Stimulated activated CD4-positive, alpha-beta T cell treated with anti-CD3 and anti-CD28 coated beads, Interleukin-12 subunit alpha, Interleukin-12 subunit beta, amount 100 ng/mL, for 24 hours (primary cell): ENCODE measurements around the gene CDKAL1.
"Not testable (repeated sequence)": the region's sequence is repeated elsewhere in the genome, so short reads cannot be mapped to it uniquely, and the experiment has no call there.

Source experiments
- DNase-seq, 2 experiments: peaks; one replicate each; pipeline ENCODE4 v3.0.0-alpha.2; 2020; ENCODE audit warnings: low read depth in 2 of 2

The CDKAL1 gene

DNA sequence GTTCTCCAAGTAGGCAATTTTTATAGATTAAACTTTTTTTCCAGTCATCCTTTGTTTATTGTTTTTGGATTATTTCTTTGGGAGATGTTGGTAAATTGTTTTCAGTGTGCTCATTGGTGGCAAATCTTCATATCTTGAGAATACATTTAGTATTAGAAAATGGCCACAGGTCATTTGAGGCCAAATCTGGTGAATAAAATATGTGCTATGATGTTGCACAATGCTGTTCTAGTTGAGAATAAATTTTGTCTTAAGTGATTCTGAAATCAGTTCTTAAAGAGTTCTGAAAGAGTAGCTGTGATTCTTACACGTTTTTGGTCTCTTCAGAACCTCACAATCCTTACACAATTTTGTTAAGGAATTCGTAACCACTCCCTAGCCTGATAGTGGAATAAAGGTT, 20.1 kb downstream of the CDKAL1 start:
- DNase-seq, result no peak

DNA sequence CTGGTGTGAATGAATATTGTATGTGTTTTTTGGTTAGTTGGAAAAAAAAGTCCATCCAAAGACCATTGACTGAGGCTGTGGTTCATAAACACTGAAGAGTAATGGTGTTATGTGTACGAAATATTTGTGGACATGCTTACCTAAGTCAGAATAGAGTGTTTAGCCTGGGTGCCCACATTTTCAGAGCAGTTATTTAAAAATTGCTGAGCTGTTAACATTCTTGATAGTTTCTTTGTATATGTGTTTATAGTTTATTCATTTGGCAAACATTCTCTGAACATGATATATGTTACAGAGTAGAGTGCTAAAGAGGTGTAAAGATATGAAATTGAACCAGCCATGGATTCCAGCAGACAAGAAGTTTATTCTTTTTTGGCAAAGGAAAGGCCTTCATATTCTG, 20.6 kb downstream of the CDKAL1 start:
- DNase-seq, result no peak

DNA sequence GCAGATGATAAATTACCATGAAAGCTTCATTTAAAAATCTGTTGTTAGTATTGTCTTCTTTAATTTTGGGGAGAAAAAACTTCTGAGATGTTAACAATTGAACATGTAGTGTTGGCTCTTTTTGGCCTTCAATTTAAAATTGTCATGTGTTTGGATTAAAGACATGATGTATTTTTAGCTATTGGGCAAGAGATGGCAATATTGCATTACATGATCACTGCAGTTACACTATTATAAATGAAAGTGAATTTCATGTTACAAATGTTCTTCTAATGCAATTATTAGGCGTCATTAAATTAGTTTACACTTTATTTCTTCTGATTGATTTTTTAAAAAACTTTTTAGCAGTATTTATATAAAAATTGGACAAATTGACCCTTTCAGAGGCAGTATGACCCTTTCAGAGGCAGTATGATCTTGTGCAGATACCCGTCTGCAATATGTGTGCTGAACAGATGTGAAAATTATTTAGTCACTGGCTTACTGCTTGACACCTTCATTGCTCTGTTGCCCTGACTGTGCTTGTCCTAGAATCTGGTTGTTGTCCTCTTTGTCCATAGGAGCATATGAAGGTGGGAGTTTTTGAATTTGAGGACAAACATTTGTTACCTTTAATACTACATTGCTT, 25.8 kb downstream of the CDKAL1 start:
- DNase-seq, result no peak

DNA sequence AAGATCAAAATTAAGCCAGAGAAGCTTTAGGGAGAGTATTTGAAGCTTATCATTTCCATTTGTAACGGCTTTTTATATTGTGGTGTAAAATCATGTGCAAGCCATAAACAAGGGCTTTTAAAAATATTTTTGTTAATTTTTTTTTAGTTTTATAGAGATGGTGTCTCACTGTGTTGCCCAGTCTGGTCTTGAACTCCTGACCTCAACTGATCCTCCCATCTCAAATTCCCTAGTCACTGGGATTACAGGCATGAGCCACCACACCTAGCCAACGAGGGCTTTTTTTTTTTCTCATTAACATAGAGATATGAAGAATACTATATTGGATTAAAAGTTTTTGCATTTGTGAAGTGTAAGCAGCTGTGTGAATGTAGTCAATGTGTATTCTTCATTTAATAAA, 29.1 kb downstream of the CDKAL1 start:
- DNase-seq, result no peak

DNA sequence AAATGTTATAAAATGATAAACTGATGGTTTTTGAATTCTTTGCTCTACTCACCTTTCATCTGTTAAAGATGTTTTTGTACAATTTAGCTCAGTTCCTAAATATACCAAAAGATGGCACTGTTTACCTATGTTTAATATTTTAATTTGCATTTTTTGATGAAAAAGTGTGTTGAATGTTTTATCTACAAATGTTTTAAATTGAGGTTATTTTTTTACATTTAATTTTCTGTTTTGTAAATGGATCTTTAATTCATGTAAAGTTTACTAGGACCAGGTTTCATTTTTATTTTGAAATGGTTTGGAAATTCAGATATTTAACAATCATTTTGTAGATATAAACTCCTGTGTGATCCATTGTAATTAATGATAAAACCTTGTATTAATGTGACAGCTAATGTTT, 30.0 kb downstream of the CDKAL1 start:
- no peak for DNase-seq

DNA sequence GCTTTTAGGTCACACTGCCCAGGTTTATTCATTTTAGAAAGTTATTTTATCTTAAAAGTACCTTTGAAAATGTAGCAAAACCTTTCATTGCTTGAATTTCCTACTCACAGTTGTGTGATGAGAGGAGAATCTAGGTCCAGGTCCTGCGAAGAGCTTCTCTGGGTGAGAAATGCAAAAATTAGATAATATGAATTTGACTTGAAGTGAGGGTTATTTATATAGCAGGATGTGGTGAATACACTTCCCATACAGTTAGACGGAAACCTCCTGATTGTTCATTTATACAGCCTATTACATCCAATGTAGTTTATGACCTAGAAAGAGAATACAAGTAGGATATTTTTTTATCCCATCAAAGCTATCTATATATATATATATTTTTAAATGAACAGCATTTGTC, 30.5 kb downstream of the CDKAL1 start:
- DNase-seq, result no peak

DNA sequence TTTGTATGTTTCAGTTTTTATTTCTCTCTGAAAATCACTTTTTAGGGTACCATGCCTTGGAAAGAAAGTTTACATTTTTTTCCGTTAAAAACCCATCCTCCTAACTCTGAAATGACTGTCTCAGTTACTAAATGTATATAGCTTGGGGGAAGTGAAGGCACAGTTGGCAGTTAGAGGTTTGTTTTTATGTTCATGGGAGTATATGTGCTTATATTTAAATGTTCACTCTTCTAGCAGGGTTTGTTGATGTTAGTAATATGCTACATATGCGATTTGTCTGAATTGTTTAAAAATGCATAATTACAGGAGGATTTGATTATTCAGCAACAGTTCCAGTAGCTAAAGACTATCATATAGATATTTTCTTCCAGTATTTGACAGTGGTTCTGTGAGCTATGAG, 31.1 kb downstream of the CDKAL1 start:
- DNase-seq, result no peak

DNA sequence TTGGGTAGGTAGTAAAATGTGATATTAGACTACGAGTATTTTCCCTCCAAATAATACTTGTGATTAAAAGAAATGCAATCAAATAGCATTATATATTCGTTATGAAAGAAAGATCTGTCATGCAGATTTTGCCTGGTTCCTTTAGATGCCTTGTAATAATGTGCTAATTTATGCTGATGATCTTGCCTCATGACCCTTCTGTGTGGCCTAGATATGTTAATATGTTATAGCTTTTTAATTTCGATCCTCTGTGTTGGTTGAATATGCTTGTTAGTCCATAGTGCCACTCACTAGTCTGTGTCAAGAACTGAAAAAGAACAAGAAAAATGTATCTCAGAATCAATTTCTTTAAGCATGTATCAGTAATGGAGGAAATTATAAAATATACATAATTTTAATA, 31.9 kb downstream of the CDKAL1 start:
- DNase-seq, result no peak

DNA sequence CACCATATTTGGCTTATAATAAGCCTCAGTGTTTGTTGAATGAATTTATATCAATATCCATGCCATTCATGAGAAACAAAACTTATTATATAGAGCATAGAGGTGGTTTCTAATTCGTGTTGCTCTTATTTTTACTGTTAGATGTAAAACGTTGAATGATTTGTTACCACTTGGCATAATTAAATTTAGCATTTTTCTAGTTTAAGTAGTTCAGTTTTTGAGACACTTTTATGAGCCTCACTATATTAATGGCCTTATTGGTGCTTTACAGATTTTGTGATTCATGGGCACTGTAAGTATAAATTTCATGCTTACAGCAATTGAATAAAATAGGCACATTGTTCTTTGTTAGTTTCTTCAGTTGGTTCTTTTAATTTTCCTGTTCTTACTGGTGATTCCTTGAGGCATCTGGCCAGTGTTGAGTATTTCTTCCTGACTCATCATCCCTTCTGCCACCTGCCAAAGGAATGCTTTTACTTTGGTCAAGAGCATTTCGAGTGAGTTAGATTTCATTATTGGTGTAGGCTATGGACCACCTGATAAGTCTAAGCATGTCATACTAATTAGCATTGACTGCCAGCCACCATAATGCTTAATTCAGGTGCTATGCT, 34.8 kb downstream of the CDKAL1 start:
- no peak for DNase-seq

DNA sequence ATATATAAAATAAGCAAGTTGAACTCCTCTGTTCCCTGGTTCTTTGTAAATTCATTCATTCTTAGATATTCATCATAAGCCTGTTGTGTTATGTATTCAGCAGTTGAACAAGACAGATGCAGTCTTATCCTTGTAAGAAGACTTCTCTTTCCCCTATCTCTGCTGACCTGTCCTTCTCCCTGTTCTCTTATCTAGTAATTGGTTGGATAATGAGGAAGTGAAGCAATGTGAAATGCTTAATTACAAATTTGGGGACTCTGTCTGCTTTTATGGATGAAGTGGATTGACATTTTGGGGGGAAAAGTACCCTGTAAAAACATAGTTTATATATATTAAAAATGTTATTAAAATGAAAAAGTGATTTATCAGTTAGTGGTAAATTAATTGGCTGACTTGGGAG, 37.0 kb downstream of the CDKAL1 start:
- DNase-seq, result no peak

DNA sequence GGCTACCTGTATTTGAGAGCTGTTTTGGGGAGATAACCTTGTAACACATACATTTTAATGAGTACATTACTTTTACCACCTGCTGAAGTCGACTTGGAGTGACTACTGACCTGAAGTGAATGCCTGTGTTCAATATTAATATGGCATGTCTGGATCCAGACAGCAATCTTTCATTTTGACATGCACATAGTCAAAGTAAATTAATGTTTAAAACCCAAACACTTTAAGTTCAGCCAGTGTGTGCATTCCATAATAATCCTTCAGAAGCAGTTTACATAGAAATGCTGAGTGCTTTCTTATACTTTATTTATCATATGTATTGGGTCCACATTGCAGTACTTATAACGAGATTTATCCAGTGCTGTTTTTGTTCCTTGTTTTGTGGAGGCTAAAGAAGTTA, 38.0 kb downstream of the CDKAL1 start:
- no peak for DNase-seq

DNA sequence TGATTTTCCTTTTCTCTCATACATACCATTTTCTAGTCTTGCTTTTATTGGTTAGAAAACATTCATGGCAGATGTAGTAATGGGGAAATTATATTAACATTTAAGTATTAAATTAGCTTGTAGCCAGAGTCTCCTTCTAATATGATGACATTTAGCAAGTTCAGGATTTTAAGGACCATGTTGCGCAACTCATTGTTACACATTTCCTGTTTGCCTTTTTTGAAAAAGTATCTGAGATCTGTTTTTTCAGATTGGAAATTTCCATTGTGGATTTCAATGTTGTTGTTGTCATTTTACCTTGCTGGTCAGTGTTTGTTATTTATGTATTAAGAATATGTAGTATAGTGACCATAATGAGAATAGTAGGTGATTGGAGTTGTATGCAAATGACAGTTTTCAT, 38.7 kb downstream of the CDKAL1 start:
- no peak for DNase-seq

DNA sequence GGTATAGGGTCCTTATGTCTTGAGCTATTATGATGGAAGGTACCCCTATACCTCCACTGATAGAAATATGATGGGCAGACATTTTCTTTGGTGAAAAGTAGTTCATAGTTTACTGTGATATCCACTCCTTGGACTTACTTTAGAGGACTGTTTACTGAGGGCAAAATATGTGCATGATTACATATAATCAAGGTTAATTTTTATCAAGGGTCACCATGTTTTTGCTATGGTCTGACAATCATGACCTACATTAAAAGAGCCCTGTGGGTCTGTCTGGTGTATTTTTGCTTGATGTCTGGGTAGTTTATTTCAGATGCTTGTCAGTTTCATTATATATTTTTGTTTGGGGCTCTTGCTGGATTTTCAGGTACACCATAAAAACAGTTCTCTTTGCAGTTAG, 40.1 kb downstream of the CDKAL1 start:
- no peak for DNase-seq

DNA sequence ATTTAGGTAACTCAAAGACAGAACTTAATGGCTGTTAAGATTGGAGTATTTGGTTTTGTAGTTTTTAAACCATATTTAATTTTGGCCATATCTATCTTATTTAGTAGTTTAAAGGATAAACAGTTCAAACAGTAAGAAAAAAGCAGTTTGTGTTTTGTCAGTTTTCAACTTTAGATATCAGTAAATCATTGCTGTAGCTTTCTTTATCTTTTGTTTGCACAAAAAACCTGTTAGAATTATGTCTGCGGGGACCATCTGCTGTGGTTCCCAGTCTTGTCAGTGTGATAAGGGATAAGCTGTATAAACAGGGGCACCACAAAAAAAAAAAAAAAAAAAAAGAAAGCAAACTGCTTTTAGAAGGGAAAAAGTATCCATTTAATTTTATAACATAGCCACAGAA, 40.9 kb downstream of the CDKAL1 start:
- DNase-seq, result no peak

DNA sequence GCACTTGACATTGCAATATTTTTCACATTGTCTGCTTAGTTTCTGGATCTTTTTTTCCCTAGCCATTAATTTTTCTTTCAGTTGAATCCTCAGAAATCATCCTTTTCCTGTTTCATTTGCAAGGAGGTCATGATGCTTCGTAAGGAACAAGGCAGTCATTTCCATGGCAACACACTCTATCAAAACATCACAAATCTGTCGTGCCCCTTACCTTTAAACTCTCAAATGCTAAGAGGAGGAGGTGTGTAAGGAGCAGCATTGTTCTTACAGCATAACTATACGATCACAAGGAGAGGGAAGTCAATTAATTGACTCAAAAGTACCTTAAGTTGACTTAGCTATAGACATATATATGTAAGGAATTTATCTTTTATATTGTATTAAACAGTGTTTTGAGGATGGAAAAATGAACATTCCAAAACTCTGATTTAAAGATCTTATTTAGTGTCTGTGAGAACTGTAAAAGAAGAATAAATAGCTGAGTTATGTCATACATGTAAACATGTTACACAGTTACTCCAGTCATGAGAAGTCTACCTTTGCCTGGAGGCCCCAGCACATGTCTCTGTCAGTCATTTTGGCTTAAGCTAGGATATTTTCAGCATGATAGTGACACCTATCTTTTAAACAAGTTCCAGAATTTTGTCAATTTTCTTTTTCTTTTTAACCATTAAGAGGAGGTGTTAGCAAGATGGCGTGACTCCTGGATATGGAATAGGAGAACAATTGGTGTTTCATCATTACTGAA, 41.6 kb downstream of the CDKAL1 start:
- no peak for DNase-seq

DNA sequence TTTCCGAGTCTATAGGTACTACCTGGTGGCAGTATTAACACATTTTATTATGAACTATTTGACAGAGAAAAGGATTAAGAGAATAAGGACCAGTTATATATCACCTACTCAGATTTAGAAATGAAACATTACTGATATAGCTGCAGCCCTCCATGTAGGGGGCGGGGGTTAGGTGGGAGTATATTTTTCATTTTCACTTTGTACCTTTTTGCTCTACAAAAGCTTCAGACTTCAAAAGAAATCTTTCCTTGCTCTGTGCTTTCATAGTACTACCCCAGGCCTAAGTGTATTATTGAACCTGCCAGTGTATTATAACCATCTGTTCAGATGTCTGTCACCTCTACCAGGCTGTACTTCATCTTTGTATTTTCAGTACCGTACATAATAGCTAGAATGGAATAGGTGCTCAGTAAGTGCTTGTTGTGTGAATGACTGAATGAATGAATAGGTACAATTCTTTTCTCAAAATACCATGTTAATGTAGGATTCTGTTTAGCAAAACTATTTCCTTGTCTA, 43.0 kb downstream of the CDKAL1 start:
- no peak for DNase-seq

DNA sequence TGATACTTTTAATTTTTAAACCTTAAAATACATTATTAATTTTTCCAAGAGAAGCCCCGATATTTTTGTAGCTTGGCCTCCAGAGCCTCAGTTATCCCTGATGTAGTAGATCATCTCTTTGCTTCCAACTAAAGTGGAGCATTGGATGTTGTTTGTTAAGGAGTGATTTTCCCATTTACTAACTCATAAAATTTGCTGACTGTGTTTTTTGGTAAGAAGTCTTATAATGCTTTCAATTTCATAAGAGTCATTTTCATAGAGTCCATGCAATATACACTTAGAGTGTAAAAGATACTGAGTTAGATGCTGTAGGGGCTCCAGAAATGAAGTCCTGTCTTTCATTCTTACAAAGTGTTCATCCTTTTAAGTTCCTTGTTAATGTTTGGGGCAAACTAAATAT, 46.8 kb downstream of the CDKAL1 start:
- no peak for DNase-seq

DNA sequence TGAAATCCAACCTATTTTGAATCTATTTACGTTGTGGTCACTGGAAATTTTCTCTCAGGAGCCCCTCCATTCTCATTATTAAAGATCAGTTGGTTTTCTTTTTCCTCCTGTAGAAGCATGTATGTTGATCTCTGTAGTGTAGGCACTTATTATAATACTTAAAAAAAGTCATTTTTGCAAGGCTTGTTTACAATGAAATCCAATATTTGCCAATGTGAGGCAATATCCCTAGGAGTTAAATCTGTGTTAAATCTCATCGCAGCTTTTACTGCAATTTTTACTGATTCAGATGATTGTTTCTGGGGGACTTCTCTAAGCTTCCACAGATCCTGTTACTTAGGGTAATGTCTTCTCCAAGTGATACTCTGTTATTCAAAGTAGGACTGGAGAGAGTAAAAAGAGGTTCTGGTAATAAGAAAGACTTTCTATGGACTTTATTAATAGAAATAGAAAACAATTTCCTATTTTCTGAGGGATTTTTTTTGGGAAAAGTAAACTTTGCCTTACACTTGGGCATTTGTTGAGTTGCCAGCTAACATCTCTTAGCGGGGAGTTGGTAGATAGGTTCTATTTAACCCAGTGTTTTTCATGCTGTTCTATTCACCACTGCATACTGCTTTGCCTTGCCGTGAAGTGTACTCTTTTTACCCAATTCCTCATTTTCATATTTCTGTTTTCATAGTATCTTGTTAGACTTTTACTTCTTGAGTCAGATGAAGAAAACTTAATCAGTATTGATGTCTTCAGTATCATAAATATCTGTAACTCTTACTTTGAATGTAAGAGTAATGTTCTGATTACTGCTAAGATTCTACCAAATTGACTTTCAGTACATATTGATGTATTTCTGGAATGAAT, 48.6 kb downstream of the CDKAL1 start:
- DNase-seq, result no peak

DNA sequence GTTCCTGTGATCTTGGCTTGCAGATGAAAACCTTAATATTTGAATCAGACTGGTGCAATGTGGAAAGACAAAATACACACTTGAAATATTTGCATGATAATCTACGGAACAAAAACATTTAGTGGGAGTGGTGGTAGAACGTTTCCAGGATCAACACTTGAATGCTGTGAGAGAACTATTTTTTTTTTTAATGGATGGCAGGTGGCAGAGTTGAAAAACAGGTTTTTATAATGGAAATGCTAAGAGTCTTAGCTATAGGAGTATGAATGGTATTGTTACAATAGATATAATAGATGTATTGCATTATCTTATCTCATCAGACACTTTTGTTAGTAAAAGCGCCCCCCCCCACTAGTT, 49.2 kb downstream of the CDKAL1 start:
- no peak for DNase-seq

DNA sequence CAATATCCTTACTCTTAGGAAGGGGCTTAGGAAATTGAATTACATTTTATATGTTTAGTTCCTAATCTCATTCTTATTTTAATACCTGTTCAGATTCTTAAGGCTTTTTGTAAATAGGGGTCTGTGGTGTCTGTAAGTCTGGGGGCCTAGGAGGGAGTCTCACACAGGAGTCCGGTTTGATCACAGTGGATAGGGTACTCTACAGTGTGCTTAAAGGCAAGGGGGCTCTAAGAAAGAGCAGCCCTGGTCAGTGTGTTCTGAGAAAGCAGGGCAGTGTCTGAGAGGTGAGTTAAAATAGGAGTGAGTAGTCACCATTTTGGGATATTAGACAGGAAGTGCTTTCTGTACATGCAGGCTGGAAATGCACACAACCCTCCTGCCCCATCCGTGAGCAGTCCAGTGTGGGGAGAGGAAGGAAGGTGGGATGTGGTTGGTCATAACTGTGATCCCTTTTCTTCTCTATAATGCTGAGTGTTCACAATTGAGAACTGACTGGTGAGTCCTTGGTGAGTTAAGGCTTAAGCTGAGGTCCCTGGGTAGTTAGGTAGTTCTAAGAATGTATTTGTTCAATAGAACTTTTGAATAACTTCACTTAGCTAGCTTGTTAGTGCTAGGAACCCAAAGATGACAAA, 50.0 kb downstream of the CDKAL1 start:
- DNase-seq, result no peak

DNA sequence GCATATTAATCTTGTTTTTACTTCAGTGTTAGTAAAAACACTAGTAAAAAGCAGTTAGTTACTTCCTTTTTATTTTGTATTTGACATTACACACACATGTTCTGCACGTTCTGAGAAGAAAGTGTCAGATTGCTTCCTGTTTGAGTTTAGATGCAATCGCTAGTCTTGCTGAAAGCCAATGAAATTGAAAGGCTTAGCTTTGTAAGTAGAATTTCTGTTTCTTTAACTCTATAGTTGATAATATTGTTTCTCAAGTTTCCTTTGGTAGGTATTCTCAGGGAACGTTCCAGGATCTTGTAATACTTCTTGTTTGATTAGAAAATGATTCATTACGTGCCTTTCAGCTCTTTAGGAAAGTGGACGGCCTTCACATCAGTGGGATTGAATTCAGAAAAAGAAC, 55.0 kb downstream of the CDKAL1 start:
- no peak for DNase-seq

DNA sequence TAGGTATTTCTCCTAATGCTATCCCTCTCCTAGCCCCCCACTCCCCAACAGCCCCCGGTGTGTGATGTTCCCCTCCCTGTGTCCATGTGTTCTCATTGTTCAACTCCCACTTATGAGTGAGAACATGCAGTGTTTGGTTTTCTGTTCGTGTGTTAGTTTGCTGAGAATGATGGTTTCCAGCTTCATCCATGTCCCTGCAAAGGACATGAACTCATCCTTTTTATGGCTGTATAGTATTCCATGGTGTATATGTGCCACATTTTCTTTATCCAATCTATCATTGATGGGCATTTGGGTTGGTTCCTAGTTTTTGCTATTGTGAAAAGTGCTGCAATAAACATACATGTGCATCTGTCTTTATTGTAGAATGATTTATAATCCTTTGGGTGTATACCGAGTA, 56.2 kb downstream of the CDKAL1 start:
- DNase-seq, result not testable (repeated sequence)
